GM21390 (cell line): ENCODE data around the gene CENPP.
A peak's percentile ranks its signal among the peaks of the same experiment; 100 is the strongest.

Source experiments
- ATAC-seq: cut with Tn5 transposase; IDR thresholded peaks from one replicate; pipeline ENCODE4 v1.9.1; 2021; ENCODE audit not compliant: unreplicated experiment

The CENPP gene

GRCh38 chr9:92312887-92313623, 12.7 kb upstream of the CENPP start:
- no peak for ATAC-seq

- no peak for ATAC-seq
Observed at GRCh38 chr9:92313624-92314012, 12.1 kb upstream of the CENPP start.

DNA sequence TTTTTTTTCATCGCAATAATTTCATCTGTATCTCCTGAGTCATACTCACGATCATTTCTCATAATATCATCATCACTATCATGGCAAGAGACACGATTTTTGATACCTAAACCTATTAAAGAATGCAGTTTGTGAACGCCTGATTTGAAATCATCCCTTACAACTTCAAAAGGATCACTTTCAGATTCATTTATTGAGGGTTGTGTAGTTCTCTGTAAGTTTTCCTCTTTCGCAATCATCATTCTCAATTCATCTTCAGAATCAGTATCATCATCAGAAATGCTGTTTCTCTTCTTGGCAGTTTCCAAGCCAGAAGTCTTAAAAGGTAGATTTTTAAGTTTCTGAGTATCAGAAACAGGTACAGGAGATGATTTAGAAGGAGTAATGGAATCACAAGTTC, 10.3 kb upstream of the CENPP start:
- ATAC-seq, result no peak

DNA sequence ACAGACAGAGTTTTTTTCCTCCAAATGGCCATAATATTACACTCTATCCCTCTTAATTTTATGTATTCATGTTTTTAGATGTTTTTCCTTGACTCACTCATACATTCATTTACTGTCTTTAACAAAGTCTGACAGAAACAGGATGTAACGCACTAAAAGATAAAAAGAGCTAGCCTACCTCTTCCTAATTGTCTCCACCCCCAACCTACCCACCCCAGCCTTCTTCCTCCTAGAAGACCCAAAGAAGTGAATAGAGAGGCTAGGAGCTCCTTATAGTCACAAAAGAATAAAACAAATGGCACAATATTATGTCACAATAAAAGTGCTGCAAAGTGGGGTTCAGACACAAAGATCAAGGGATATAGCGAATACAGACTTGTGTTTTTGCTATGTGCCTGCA, 1.3 kb upstream of the CENPP start:
- no peak for ATAC-seq

- ATAC-seq, result no peak
Observed at GRCh38 chr9:92324889-92325268, 874 bp upstream of the CENPP start.

GRCh38 chr9:92325991-92326500, 293 bp downstream of the CENPP start:
- ATAC-seq, result peak; percentile 3

DNA sequence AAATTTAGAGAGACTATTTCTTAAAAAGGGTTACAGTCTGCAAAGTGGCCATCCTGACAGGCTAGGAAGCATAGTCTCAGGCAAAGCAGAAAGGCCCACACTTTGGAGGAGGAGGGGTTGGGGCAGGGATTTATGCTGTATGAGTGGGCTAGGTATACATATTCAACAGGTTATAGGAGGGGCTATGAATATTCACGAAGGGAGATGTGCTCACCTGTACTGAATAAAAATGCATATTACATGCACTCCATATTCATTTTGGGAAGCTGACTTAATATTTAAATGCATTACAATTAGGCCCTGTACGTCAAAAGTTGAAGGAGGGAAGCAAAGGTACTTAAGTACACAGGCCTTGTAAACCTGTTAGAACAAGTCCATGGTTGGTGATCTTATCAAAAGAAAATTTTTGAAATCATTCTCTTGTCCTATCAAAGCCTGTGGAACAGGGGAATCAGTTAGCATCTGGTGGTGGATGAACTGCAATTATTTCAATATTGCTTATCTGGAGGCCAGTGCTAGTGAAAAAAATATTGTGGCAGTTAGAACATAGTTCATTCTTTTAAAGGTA, 1.6 kb downstream of the CENPP start:
- no peak for ATAC-seq

GRCh38 chr9:92328225-92328624, 2.5 kb downstream of the CENPP start:
- ATAC-seq, result no peak

- ATAC-seq, result no peak
Observed at GRCh38 chr9:92332577-92333281, 7.0 kb downstream of the CENPP start.

GRCh38 chr9:92333282-92333634, 7.5 kb downstream of the CENPP start:
- no peak for ATAC-seq

DNA sequence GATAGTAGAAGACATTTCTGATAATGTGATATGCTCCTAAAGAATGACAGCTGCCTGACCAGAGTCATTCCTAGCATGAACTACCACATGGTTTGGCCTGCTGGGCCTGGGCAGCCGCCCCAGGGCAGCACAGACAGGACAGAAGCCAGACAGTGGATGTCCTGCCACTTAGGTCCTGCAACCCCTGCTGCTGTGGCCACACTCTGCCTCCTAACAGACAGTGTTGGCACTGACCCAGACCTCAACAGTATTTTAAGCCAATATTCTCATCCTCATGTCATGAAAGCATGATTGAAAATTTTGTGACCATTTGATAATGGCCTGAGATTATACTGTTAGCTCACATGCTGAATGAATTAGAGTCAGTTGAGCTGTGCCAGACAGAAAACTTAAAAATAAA, 15.8 kb downstream of the CENPP start:
- ATAC-seq, result no peak

- no peak for ATAC-seq
Observed at GRCh38 chr9:92342825-92343488, 17.2 kb downstream of the CENPP start.

GRCh38 chr9:92345582-92345981, 19.8 kb downstream of the CENPP start:
- no peak for ATAC-seq

- ATAC-seq, result no peak
Observed at GRCh38 chr9:92349771-92350739, 24.3 kb downstream of the CENPP start.

DNA sequence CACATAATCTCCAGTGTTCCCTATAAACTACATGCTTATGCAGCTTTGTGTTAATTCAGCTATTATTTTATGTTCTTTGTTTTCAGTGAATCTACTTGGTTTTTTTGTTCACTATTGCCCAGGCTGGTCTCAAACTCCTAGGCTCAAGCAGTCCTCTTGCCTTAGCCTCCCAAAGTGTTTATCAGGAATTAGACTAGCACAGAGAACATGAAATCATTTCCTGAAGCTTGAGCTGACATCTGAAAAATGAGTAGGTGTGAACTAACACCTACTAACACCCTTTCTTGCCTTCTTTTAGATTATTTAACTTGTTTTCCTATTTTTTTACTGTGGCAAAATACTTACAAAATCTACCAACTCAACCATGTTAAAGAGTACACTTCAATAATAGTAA, 25.0 kb downstream of the CENPP start:
- no peak for ATAC-seq

DNA sequence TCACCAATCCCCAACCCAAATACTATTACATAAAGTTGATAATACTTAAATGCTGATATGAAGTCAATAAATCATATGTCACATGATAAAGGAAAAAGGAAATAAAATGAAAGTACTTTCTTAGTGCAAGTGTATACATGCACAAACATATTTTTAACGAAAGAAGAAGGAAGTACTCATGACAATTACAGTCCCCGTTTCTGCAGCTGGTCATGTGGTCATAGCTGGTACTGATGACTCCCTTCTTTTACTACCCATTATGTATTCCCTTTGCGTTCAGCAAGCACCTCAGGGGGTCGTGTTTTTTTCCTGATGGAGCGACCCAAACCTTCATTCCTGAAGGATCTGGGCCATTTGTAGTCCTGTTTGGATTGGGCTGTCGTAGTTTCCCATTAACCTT, 27.3 kb downstream of the CENPP start:
- ATAC-seq, result no peak

GRCh38 chr9:92359394-92359995, 33.7 kb downstream of the CENPP start:
- ATAC-seq, result no peak

GRCh38 chr9:92360083-92360482, 34.3 kb downstream of the CENPP start:
- ATAC-seq, result no peak

DNA sequence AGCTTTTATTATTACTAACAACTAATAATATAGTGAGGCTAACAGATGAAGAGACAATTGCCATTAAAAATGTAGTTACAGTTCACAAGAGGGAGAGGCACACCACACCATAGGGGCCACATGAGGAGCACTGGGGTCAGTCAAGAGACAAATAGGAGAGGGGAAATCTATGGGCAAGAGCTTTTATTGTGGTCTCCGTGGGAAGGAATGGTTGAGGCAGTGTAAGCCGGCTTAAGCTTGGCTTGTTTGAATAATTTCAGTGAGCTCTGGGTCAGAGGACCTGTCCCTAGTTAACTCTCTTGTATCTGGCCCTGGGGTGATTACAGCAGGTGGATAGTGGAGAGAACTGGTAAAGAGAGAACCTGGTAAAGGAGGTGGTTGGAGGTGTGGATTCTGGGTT, 43.3 kb downstream of the CENPP start:
- no peak for ATAC-seq

DNA sequence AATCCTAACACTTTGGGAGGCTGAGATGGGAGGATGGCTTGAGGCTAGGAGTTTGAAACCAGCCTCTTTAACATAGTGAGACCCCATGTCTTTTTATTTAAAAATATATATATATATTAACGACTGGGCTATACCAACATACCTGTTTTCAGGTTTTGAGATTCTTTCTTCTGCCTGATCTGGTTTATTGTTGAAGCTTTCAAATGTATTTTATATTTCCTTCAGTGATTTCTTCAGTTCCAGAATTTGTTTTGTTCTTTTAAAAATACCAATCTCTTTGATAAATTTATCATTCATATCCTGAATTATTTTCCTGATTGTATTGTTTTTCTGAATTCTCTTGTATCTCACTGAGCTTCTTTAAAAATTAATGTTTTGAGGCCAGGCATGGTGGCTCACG, 47.4 kb downstream of the CENPP start:
- no peak for ATAC-seq
